Breast epithelium (tissue), 3 donors: ENCODE data around the gene OSCP1.

Experiments
- POLR2AphosphoS5 ChIP-seq, 3 donors: sonication (generic); formaldehyde crosslinking; IDR thresholded peaks; one replicate each; pipeline ENCODE4 v1.6.1; 2017; ENCODE audit warnings: antibody characterized with exemption in 3 of 3
- TF ChIP-seq, protein P1 (sequence below), 3 donors: fragments of 450-650 bp; IDR thresholded peaks; one replicate each; pipeline ENCODE4 v1.5.1; 2016 to 2017; ENCODE audit warnings: antibody characterized with exemption in 3 of 3, mild to moderate bottlenecking in 3 of 3, moderate library complexity in 3 of 3

GRCh38 chr1:36421649-36422048 lies 28.6 kb downstream of the OSCP1 start:
- TF ChIP-seq, protein P1, sequence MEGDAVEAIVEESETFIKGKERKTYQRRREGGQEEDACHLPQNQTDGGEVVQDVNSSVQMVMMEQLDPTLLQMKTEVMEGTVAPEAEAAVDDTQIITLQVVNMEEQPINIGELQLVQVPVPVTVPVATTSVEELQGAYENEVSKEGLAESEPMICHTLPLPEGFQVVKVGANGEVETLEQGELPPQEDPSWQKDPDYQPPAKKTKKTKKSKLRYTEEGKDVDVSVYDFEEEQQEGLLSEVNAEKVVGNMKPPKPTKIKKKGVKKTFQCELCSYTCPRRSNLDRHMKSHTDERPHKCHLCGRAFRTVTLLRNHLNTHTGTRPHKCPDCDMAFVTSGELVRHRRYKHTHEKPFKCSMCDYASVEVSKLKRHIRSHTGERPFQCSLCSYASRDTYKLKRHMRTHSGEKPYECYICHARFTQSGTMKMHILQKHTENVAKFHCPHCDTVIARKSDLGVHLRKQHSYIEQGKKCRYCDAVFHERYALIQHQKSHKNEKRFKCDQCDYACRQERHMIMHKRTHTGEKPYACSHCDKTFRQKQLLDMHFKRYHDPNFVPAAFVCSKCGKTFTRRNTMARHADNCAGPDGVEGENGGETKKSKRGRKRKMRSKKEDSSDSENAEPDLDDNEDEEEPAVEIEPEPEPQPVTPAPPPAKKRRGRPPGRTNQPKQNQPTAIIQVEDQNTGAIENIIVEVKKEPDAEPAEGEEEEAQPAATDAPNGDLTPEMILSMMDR (IDR thresholded peaks at IDR 0.05), result no peak
- no peak for TF ChIP-seq POLR2AphosphoS5 (IDR thresholded peaks at IDR 0.05)
